ENCODE results near the gene ATP5PO. TPM values are rescaled to one million over a fixed set of nuclear protein-coding genes. Genes with fewer than 3 reads are reported as not detected.

The ATP5PO gene, protein sequence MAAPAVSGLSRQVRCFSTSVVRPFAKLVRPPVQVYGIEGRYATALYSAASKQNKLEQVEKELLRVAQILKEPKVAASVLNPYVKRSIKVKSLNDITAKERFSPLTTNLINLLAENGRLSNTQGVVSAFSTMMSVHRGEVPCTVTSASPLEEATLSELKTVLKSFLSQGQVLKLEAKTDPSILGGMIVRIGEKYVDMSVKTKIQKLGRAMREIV
- total RNA-seq (ENCODE audit: low replicate concordance), result 163 and 183 TPM in 2 replicates

DNA sequence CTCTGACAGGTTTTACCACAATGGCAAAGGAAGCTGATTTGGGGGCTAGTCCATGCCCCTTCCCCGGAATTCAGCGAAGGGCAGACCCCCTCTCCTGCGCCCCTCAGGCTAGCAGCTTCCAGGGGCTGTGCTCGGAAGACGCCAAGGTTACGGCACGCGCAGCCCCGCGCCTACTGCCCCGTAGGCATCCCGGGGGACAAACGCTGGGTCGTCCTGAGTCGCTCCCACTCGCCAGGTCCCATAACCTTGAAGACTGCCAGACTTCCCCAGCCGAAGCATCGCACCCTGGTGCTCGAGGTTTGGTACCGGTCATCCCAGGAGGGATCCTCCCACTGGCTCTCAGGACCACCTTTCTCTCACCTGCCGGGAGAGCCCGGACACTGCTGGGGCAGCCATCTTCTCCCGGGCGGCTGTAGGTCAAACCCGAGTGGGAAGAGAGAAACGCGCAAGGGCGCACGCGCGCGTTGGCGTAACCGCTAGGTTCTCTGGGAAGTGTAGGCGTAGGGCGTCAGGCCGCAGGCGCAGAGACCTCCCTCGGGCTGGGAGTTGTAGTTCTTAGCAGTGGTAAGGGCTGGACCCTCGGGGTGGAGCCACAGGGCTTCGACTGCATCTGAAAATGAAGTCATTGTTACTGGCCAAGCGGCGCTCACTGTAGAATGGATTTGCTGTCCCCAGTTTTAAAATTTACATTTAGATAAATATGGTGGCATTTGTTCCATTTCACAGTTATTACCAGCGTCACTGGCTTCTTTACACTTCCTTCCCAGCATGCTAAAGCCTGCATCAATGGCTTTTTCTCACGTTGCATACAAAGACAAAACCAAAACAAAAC, at the start of gene ATP5PO:
Gene ATP5PO (minus strand): TSS at position 437 of the 832 bp plus-strand sequence. CDS start 41 bp downstream, at position 396.

Other genes with a start within 250 kb of the ATP5PO start
- 6.2 and 9.8 TPM in 2 replicates for gene MRPS6, start 157.8 kb upstream of the ATP5PO start, total RNA-seq (ENCODE audit: low replicate concordance)
- gene SLC5A3, start 157.8 kb upstream of the ATP5PO start, total RNA-seq (ENCODE audit: low replicate concordance), result 8.1 and 13.2 TPM in 2 replicates

Measured in smooth muscle cell of the coronary artery (primary cell).